Fibroblast of the aortic adventitia (primary cell): ENCODE results near the gene COL18A1. TPM values are rescaled to one million over a fixed set of nuclear protein-coding genes. Genes with fewer than 3 reads are reported as not detected.

ENCODE experiments used
- DNase-seq: peaks from one replicate; pipeline ENCODE4 v3.0.0-alpha.2; 2010; ENCODE audit warnings: low read depth
- H3K4me3 ChIP-seq: 2 replicates; pipeline ENCODE4 v1.5.1; 2011; ENCODE audit warnings: low read depth, mild to moderate bottlenecking, control low read depth, low read length, moderate library complexity
- CTCF ChIP-seq: IDR thresholded peaks from 2 replicates; pipeline ENCODE4 v1.5.1; 2011; ENCODE audit warnings: mild to moderate bottlenecking, low read length, control low read depth, inconsistent platforms; ENCODE audit not compliant: insufficient read depth
- total RNA-seq: library from RNA; depleted of rRNA; stranded (reverse); fragments of >200 nt; gene quantifications from 2 replicates; pipeline ENCODE4 v1.2.3, GENCODE V29; 2012; ENCODE audit warnings: low replicate concordance

The COL18A1 gene
- total RNA-seq, 1 donor = 57.9 TPM

- no peak for DNase-seq
- no peak overlapping the region for H3K4me3 ChIP-seq
- no peak for TF ChIP-seq CTCF
Measured at GRCh38 chr21:45383615-45384201, 21.3 kb upstream of the COL18A1 start.

DNA sequence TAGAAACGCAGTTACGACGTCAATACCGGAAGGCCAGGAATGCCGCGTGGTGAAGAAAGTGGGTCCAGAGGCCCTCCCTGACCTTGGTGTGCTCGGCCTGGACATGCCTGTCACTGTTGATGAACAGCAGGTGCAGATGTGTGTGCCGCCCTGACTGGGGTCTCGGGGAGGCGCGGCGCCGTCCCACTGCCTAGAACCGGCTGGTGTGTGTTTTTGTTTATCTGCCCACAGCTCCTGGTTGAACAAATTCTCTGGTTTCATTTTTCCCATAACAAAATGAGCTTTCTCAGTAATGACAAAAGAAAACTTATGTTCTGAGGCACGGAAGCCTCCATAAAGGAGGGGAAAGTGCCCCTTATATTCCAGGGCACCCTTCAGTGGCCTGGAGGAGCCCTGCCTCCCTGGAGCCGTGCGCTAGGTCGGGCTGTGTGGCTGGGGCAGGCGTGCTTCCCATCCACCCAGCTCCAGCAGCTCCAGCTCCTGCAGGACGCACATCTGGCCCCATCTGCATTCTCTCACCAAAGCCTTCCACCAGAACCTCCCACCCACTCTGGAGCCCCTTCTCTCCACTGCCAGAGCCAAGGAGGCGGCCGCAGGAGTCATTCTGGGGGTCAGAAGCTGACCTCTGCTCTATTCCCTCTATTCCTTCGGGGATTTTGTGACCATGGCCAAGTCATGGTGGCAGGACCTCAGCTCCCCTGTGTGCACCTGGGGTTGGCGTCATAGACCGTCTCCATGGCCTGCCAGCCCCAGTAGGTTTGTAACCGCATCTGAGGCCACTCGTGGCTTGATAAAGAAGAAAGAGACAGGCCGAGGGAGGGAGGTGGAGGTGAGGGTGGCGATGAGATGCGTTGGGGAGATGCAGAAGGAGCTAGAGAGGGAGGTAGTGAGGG is 20.1 kb upstream of the COL18A1 start:
- TF ChIP-seq CTCF = no peak
- no peak overlapping the region for H3K4me3 ChIP-seq
- DNase-seq = no peak

DNA sequence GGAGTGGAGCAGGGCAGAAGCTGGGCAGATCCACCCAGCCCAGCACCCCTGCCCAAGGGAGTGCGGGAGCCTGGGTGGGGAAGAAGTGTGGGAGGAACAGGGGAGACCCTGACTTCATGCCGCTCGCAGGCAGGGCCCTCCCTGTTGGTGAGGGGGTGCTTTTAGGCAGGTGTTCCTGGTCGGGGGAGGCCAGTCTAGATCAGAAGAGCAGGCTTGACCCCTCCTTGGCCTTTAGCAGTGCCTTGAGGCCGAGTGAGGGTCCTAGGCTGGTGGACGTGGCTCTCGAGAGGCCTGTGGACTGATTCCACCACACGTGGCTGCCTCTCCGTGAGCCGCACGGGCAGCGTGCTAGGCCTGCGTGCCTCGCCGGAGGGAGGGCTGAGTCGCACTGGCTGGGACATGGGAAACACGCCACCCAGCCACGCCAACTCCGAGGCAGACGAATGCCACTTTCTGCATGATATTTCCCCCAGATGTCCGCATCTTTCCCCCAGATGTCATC is 19.4 kb upstream of the COL18A1 start:
- H3K4me3 ChIP-seq = no peak overlapping the region
- TF ChIP-seq CTCF = no peak
- DNase-seq = no peak

GRCh38 chr21:45386336-45386727 is 18.6 kb upstream of the COL18A1 start:
- H3K4me3 ChIP-seq = no peak overlapping the region
- TF ChIP-seq CTCF = no peak
- no peak for DNase-seq

DNA sequence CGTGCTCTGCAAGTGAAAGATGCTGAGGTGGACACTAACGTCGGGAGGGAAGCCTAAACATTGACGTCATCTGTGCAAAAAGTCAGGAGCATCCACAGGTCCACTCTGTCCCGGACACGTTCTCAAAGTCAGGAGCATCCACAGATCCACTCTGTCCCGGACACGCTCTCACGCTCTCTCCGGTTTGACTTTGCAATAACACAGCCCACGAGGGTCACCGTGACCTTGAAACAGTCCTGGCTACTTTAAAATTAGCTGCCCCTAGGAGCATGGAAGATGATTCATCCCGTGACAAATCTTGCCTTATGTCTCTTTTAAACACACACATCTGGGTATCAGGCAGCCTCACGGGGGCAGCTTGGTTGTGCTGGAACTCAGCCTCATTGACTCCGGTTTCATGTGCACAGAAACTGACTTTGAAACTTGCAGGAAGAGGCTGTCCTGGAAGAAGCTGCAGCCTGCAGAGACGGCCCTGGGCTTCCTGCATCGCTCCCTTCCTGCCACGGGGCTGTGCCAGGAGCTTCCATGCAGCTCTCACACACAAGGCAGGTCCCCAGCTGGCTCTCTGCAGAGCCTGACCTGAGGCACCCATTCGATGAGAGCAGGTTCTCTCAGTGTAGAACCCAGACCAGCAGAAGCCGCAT is 18.1 kb upstream of the COL18A1 start:
- peak; percentile 87 for DNase-seq
- peak; percentile 27 for TF ChIP-seq CTCF
- no peak overlapping the region for H3K4me3 ChIP-seq

GRCh38 chr21:45387506-45387905 is 17.5 kb upstream of the COL18A1 start:
- TF ChIP-seq CTCF = no peak
- DNase-seq = no peak
- H3K4me3 ChIP-seq = no peak overlapping the region
